Measurements from ENCODE around the gene TOMM20.
A peak's percentile ranks its signal among the peaks of the same experiment; 100 is the strongest.

Gene TOMM20

DNA sequence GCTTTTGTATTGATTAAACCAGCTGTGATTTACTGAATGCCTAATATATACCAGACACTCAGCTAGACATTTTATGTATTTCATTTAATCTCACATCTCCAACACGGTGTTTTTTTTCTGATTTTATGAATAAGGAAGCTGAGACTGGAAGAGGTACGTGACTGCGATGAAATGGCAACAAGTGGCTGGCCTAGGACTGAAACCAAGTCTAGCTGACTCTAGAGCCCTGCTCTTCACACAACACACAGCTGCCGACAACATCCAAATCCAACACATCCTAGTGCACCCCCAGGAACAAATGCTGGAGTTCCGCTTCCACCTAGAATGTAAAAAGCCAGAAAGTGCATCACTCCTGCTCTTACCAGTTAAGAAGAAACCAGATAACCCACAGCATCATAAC lies 10.7 kb upstream of the TOMM20 start:
- in situ Hi-C loops (cut with HindIII; ENCODE audit: low pct_ligation_motif_present, low pct_unique_long_range_greater_than_20kb, low sequenced_read_pairs): no loop called here
- no peak for DNase-seq

DNA sequence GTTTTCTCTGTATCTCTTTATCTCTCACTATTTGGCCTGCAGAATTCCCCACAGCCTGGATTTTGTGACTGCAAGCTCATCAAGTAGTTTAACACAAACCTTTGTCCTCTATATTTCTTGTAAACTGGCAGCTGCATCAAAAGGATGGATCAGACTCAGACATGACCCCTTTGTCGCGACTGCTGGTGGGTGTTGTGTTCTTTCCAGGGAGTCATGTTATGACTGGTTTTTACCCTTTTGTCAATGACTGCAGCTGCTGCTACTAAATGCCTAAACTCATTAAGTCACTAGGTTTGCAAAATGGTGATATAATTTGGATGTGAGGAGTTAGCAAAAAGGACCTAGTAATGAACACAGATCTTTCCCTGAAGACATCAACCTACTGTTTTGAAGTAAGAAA lies 10.2 kb upstream of the TOMM20 start:
- in situ Hi-C loops (cut with HindIII; ENCODE audit: low pct_ligation_motif_present, low pct_unique_long_range_greater_than_20kb, low sequenced_read_pairs): no loop called here

GRCh38 chr1:235136111-235136510 lies 7.5 kb upstream of the TOMM20 start:
- DNase-seq: no peak
- in situ Hi-C loops (cut with HindIII; ENCODE audit: low pct_ligation_motif_present, low pct_unique_long_range_greater_than_20kb, low sequenced_read_pairs): no loop called here

More for the DNA sequence above, 10.2 kb upstream of the TOMM20 start:
- DNase-seq: no peak

DNA sequence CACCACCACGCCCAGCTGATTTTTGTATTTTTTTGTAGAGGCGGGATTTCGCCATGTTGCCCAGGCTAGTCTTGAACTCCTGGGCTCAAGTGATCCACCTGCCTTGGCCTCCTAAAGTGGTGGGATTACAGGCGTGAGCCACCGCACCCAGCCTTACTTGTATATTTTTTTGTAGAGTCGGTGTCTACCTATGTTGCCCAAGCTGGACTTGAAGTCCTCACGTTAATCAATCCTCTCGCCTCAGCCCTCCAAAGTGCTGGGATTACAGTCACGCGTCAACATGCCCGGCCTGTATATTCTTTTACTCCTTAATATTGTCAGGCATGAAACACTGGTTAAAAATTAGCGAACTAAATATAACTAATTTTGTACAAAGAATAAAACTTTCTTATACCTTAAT lies 5.5 kb upstream of the TOMM20 start:
- no peak for DNase-seq
- in situ Hi-C loops (cut with HindIII; ENCODE audit: low pct_ligation_motif_present, low pct_unique_long_range_greater_than_20kb, low sequenced_read_pairs): no loop called here

DNA sequence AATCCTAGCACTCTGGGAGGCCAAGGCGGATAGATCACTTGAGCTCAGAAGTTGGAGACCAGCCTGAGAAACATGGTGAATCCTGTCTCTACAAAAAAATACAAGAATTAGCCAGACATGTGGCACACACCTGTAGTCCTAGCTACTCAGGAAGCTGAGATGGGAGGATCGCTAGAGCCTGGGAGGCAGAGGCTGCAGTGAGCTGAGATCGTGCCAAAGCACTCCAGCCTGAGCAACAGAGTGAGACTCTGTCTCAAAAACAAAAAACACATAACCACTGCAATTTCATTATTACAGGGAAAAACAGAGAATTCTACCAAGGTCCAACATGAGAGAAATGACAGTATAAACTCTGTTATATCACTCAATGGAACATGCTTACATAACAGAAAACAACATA lies 4.4 kb upstream of the TOMM20 start:
- no peak for DNase-seq
- in situ Hi-C loops (cut with HindIII; ENCODE audit: low pct_ligation_motif_present, low pct_unique_long_range_greater_than_20kb, low sequenced_read_pairs): no loop called here

GRCh38 chr1:235131961-235132360 lies 3.3 kb upstream of the TOMM20 start:
- DNase-seq: no peak
- in situ Hi-C loops (cut with HindIII; ENCODE audit: low pct_ligation_motif_present, low pct_unique_long_range_greater_than_20kb, low sequenced_read_pairs): no loop called here

GRCh38 chr1:235130766-235131270 lies 2.2 kb upstream of the TOMM20 start:
- in situ Hi-C loops (cut with HindIII; ENCODE audit: low pct_ligation_motif_present, low pct_unique_long_range_greater_than_20kb, low sequenced_read_pairs): no loop called here
- DNase-seq: no peak

GRCh38 chr1:235129774-235130570 lies 1.3 kb upstream of the TOMM20 start:
- in situ Hi-C loops (cut with HindIII; ENCODE audit: low pct_ligation_motif_present, low pct_unique_long_range_greater_than_20kb, low sequenced_read_pairs): no loop called here
- no peak for DNase-seq

GRCh38 chr1:235127732-235128455 lies 743 bp downstream of the TOMM20 start:
- DNase-seq: peak; percentile 26
- in situ Hi-C loops (cut with HindIII; ENCODE audit: low pct_ligation_motif_present, low pct_unique_long_range_greater_than_20kb, low sequenced_read_pairs): no loop called here

GRCh38 chr1:235127203-235127602 lies 1.4 kb downstream of the TOMM20 start:
- in situ Hi-C loops (cut with HindIII; ENCODE audit: low pct_ligation_motif_present, low pct_unique_long_range_greater_than_20kb, low sequenced_read_pairs): no loop called here
- no peak for DNase-seq

GRCh38 chr1:235124665-235125064 lies 4.0 kb downstream of the TOMM20 start:
- in situ Hi-C loops (cut with HindIII; ENCODE audit: low pct_ligation_motif_present, low pct_unique_long_range_greater_than_20kb, low sequenced_read_pairs): no loop called here
- DNase-seq: no peak

DNA sequence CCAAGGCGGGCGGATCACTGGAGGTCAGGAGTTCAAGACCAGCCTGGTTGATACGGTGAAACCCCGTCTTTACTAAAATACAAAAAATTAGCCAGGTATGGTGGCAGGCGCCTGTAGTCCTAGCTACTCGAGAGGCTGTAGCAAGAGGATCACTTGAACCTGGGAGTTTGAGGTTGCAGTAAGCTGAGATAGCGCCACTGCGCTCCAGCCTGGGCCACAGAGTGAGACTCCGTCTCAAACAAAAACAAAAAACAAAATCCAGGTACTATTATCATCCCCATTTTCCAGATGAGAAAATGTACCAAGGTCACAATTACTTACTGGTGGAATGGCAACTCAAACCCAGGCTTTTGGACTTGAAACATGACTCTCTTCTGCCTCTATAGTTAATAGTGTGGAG lies 4.5 kb downstream of the TOMM20 start:
- DNase-seq: no peak
- in situ Hi-C loops (cut with HindIII; ENCODE audit: low pct_ligation_motif_present, low pct_unique_long_range_greater_than_20kb, low sequenced_read_pairs): no loop called here

GRCh38 chr1:235122348-235122747 lies 6.3 kb downstream of the TOMM20 start:
- DNase-seq: no peak
- in situ Hi-C loops (cut with HindIII; ENCODE audit: low pct_ligation_motif_present, low pct_unique_long_range_greater_than_20kb, low sequenced_read_pairs): no loop called here

DNA sequence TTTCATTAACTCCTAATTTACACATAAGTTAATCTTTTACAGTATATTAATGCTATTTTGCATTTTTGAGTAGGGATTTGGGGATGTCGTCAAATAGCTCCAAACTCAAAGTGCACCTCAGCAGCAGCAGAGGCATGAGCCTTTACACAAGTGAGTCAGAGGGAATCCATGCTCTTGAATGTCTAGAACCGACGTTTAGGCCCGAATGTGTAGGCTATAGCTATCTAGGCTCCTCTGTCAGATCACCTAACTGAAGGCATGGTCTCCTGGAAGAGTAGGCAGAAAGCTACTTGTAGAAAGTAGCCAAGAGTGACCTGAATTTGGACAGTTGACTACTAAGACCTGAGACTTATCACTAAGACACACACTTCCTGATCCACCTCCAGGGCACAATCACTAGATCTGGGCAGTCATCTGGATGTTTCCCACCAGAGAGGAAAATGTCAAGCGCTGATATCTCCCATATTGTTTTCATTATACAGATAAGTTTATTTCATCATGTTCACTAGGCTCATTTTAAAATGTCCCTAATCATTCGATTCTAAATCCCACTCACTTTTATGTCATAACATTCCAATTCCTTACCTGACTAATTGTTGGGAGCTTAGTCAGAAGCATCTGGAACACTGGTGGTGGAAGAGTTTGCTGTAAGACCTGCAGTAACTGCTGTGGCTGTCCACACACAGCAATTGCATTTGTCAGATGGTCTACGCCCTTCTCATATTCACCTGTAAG lies 15.3 kb downstream of the TOMM20 start:
- DNase-seq: no peak

DNA sequence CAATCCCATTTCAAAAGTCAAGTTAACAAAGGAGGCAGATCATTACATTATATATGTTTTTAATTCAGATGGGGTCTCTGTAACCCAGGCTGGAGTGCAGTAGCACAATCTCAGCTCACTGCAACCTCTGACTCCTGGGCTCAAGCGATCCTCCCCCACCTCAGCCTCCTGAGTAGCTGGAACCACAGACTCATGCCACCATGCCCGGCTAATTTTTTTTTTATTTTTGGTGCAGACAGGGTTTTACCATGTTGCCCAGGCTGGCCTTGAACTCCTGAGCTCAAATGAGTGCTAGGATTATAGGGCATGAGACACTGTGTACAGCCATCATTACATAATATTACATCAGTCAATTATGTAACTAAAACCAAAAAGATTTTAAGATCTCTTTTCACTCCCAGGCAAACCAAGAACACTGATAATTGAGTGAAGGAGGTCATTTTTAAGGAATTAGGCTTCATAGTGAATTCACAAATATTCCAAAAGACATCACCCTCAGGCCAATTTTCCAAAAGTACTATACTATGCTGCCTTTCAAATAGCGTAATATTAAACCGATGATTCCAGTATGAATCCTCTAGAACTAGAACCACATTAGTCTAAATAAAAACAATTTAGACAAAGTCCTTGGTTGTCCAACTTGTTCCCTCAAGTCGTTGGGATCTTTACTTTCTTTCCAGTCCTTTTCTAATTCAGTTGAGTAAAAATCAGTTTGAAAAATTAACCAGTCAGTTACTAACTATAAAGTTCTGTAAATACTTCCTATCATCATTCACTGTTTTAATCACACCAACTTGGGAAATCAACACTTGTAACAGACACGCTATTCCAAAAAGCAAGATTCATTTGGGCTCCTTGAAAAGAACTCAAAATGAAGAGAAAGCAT lies 16.1 kb downstream of the TOMM20 start:
- in situ Hi-C loops (cut with HindIII; ENCODE audit: low pct_ligation_motif_present, low pct_unique_long_range_greater_than_20kb, low sequenced_read_pairs): no loop called here
- DNase-seq: no peak

More for the DNA sequence above, 15.3 kb downstream of the TOMM20 start:
- in situ Hi-C loops (cut with HindIII; ENCODE audit: low pct_ligation_motif_present, low pct_unique_long_range_greater_than_20kb, low sequenced_read_pairs): no loop called here

GRCh38 chr1:235111107-235111506 lies 17.5 kb downstream of the TOMM20 start:
- no peak for DNase-seq
- in situ Hi-C loops (cut with HindIII; ENCODE audit: low pct_ligation_motif_present, low pct_unique_long_range_greater_than_20kb, low sequenced_read_pairs): no loop called here

DNA sequence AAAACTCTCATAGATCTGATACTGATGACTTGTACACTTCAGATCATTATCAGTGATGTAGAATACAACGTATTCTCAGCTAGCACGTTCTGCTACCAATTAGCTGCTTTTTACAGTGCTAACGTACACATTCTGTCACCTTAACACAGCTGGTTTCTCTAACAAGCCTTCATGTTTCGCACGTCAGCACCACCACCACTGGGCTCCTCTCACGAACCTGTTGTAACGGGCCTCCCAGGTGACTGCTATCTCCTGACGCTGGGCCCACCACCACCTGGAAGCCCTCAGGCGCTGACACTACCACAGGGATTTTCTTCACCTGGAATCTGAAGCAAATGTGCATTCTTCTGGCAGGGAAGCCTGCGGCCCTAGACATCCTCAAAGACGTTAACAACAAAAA lies 19.8 kb downstream of the TOMM20 start:
- in situ Hi-C loops (cut with HindIII; ENCODE audit: low pct_ligation_motif_present, low pct_unique_long_range_greater_than_20kb, low sequenced_read_pairs): no loop called here
- DNase-seq: no peak

- DNase-seq: no peak
- in situ Hi-C loops (cut with HindIII; ENCODE audit: low pct_ligation_motif_present, low pct_unique_long_range_greater_than_20kb, low sequenced_read_pairs): no loop called here
Observed at GRCh38 chr1:235108185-235108593, 20.4 kb downstream of the TOMM20 start.
